Glutamatergic neuron (in vitro differentiated cells): Measurements from ENCODE around the gene ZNF79. TPM values are rescaled to one million over a fixed set of nuclear protein-coding genes. Genes with fewer than 3 reads are reported as not detected.

Source experiments
- DNase-seq: peaks from one replicate; pipeline ENCODE4 v3.0.0; 2022
- H3K27ac Mint-ChIP-seq: one replicate; pipeline ENCODE4 v1.8.0; 2020; ENCODE audit warnings: mild to moderate bottlenecking, mixed read lengths, inconsistent platforms; ENCODE audit not compliant: unreplicated experiment
- H3K27me3 Mint-ChIP-seq: one replicate; pipeline ENCODE4 v1.8.0; 2020; ENCODE audit warnings: mild to moderate bottlenecking, moderate library complexity, mixed read lengths, inconsistent platforms; ENCODE audit not compliant: unreplicated experiment
- H3K36me3 Mint-ChIP-seq: one replicate; pipeline ENCODE4 v1.8.0; 2020; ENCODE audit warnings: mild to moderate bottlenecking, mixed read lengths, inconsistent platforms; ENCODE audit not compliant: unreplicated experiment
- H3K4me1 Mint-ChIP-seq: one replicate; pipeline ENCODE4 v1.8.0; 2020; ENCODE audit warnings: mild to moderate bottlenecking, low read depth, mixed read lengths, inconsistent platforms; ENCODE audit not compliant: unreplicated experiment
- H3K4me3 Mint-ChIP-seq: one replicate; pipeline ENCODE4 v1.8.0; 2020; ENCODE audit warnings: mild to moderate bottlenecking, mixed read lengths, inconsistent platforms; ENCODE audit not compliant: unreplicated experiment
- H3K9me3 Mint-ChIP-seq: one replicate; pipeline ENCODE4 v1.8.0; 2020; ENCODE audit warnings: mild to moderate bottlenecking, moderate library complexity, mixed read lengths, inconsistent platforms; ENCODE audit not compliant: unreplicated experiment
- CTCF ChIP-seq: fragments of 200-600 bp; sonication (generic); IDR thresholded peaks from one replicate; pipeline ENCODE4 v1.5.0; 2021; ENCODE audit not compliant: partially characterized antibody, unreplicated experiment
- total RNA-seq: library from RNA; stranded (reverse); fragmentation: NEBNext Ultra II Directional; extraction: Animal tissue kit (Norgen Biotek cat#: 25700); gene quantifications from one replicate; pipeline ENCODE4 v1.2.1, GENCODE V29; 2021; ENCODE audit not compliant: unreplicated experiment

The ZNF79 gene
- total RNA-seq, 1 donor from 2014 or later: 10.0 TPM

- Mint-ChIP-seq H3K27me3 (peaks cover 5% of the 10 kb centered on the region), H3K9me3 (peaks cover 1% of the 10 kb centered on the region), H3K4me1 (peaks cover 30% of the 10 kb centered on the region), H3K4me3 (no peak overlapping the region), H3K27ac (no peak overlapping the region), H3K36me3 (no peaks in the 10 kb centered on the region)
- no peak for TF ChIP-seq CTCF
- DNase-seq: no peak
Measured at GRCh38 chr9:127488946-127489345, 64.8 kb downstream of the ZNF79 start.

DNA sequence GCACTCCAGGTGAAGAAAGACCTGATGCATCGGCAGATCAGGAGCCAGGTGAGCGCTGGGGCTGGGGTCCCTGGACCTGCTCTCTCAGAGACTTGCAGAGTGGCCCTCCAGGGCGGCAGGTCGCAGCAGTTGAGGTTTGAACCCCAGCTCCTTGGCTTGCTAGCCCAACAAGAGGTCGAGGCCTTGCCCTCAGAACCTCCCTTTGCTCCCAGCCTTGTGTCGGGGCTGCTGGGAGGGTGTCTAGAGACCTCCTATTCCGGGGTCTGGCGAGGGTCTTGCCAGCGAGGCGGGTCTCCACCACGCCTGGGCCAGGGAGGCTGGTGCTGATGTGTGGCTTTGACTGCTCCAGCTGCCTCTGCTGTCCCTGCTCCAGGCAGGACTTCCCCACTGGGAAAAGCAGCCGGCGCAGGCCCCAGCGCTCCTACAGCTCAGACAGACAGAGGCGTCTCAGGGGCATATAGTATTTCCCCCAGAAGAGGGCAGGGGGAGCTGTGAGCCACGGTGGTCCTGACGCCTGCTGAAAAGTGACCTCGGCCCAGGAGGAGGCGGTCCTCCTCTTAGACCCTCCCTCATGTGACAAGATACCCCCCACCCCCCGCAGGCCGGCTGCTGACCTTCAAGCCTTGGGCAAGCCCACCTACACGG is 65.4 kb downstream of the ZNF79 start:
- Mint-ChIP-seq H3K36me3 (no peaks in the 10 kb centered on the region), H3K4me3 (no peak overlapping the region), H3K27me3 (peaks cover 5% of the 10 kb centered on the region), H3K27ac (no peak overlapping the region), H3K4me1 (peaks cover 30% of the 10 kb centered on the region), H3K9me3 (peaks cover 1% of the 10 kb centered on the region)
- no peak for TF ChIP-seq CTCF
- peak; percentile 76 for DNase-seq

DNA sequence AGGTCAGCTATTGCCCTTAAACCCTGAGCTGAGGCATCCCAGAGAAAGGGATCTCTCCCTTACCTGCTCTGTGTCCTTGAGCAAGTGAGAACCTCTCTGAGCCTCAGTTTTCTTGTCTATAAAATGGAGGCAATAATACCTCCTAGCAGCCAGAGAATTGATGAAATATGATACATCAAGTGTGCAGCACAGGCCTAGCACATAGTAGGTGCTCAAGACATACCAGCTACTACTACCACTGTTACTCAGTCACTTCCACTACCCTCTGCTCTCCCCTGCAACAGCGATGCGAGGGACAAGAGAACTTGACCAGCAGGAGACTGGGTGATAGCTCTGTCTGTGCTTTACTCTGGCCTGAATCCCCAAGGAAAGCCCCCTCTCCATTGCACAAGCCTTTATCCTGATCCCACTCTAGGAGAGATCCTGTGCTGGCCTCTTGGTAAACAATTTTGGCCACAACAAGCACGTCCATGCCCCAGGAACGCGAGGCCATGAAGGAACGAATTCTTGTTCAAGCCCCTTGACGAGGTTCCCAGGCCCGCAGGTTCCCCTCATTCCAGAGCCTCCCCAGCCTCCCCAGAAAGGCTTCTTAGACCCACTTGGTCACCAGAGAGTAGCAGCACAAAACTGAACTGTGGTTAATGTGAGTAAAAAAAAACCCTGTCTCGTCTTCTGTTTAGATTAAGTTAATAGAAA is 66.5 kb downstream of the ZNF79 start:
- Mint-ChIP-seq H3K4me1 (peaks cover 28% of the 10 kb centered on the region), H3K9me3 (peaks cover 1% of the 10 kb centered on the region), H3K4me3 (peak overlapping the region; percentile 63), H3K36me3 (no peaks in the 10 kb centered on the region), H3K27ac (peak overlapping the region; percentile 78), H3K27me3 (peaks cover 5% of the 10 kb centered on the region)
- DNase-seq: no peak
- no peak for TF ChIP-seq CTCF

- Mint-ChIP-seq H3K4me3 (no peak overlapping the region), H3K36me3 (no peaks in the 10 kb centered on the region), H3K9me3 (peaks cover 3% of the 10 kb centered on the region), H3K27ac (peak overlapping the region; percentile 78), H3K4me1 (peaks cover 34% of the 10 kb centered on the region), H3K27me3 (peaks cover 5% of the 10 kb centered on the region)
- no peak for TF ChIP-seq CTCF
- peak; percentile 45 for DNase-seq
Measured at GRCh38 chr9:127491516-127491915, 67.3 kb downstream of the ZNF79 start.

GRCh38 chr9:127492616-127493015 is 68.4 kb downstream of the ZNF79 start:
- DNase-seq: no peak
- H3K9me3 Mint-ChIP-seq: peaks cover 3% of the 10 kb centered on the region
- H3K36me3 Mint-ChIP-seq: no peaks in the 10 kb centered on the region
- peaks cover 35% of the 10 kb centered on the region for H3K4me1 Mint-ChIP-seq
- peaks cover 5% of the 10 kb centered on the region for H3K27me3 Mint-ChIP-seq
- H3K27ac Mint-ChIP-seq: peak overlapping the region; percentile 52
- no peak overlapping the region for H3K4me3 Mint-ChIP-seq
- TF ChIP-seq CTCF: no peak
